DMS114 treated with DMSO at 0.1 percent for 48 hours (cell line): ENCODE data around the gene RNF186.
"Not testable (repeated sequence)": the region's sequence is repeated elsewhere in the genome, so short reads cannot be mapped to it uniquely, and the experiment has no call there.

ENCODE experiments used
- DNase-seq: peaks from one replicate; lab custom pipeline; 2025; ENCODE audit not compliant: unreplicated experiment; lab: John Stamatoyannopoulos, UW

The RNF186 gene

DNA sequence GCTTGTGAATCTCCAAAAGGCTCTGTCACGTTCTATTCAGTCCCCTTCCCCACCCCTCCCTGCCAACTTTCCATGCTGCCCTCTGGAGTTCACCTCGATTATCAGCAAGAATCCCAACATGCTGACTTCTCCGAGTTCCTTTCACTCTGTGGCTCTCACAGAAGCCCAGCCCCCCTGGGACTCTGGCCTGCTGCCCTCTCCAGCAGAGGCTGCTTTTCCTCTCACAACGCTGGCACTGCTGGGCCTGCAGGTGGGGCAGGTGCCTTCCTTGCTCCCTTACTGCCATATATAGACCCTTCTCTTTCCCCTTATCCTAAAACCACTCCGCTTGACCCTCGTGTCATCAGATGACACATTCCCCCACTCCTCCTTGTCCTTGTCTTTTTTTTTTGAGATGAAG lies 10.2 kb upstream of the RNF186 start:
- no peak for DNase-seq

DNA sequence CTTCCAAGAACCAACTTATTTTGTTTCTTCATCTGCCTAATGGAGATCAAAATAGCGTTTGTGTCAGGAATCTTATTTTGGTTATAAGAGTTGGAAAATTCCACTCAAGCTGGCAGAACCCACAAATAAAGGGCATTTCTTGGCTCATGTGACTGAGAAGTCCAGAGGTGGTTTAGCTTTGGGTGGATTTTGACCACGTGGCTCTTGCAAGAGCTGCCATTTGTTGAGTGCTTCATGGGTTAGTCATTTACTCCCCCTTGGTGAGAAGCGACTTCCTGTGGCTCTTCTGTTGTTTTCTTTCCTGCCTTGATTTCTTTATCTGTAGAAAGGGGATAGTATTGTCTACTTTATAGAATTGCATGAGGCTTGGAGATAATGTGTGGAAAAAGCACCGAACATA lies 9.5 kb upstream of the RNF186 start:
- no peak for DNase-seq

- no peak for DNase-seq
Observed at GRCh38 chr1:19824036-19824435, 9.0 kb upstream of the RNF186 start.

- DNase-seq: no peak
Observed at GRCh38 chr1:19819701-19820100, 4.6 kb upstream of the RNF186 start.

GRCh38 chr1:19818324-19818723 lies 3.2 kb upstream of the RNF186 start:
- no peak for DNase-seq

GRCh38 chr1:19817160-19817559 lies 2.1 kb upstream of the RNF186 start:
- no peak for DNase-seq

- not testable (repeated sequence) for DNase-seq
Observed at GRCh38 chr1:19816737-19817086, 1.6 kb upstream of the RNF186 start.

- no peak for DNase-seq
Observed at GRCh38 chr1:19815801-19816736, 986 bp upstream of the RNF186 start.

- no peak for DNase-seq
Observed at GRCh38 chr1:19814244-19814661, 830 bp downstream of the RNF186 start.

DNA sequence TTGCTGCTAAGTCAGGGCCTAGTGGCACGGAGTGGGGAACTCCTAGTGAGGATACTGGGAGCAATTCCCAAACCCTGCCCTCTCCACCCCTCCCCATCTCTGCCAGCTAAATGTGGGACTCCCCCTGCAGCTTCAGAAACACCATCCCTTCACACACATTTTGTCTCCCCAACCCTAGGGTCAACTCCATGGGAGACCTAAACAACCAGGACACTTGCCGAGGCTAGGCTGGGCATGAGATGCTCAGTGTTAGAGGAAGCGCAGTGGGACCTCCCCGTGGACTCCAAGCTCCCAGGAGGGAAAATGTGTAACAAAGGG lies 1.5 kb downstream of the RNF186 start:
- no peak for DNase-seq

DNA sequence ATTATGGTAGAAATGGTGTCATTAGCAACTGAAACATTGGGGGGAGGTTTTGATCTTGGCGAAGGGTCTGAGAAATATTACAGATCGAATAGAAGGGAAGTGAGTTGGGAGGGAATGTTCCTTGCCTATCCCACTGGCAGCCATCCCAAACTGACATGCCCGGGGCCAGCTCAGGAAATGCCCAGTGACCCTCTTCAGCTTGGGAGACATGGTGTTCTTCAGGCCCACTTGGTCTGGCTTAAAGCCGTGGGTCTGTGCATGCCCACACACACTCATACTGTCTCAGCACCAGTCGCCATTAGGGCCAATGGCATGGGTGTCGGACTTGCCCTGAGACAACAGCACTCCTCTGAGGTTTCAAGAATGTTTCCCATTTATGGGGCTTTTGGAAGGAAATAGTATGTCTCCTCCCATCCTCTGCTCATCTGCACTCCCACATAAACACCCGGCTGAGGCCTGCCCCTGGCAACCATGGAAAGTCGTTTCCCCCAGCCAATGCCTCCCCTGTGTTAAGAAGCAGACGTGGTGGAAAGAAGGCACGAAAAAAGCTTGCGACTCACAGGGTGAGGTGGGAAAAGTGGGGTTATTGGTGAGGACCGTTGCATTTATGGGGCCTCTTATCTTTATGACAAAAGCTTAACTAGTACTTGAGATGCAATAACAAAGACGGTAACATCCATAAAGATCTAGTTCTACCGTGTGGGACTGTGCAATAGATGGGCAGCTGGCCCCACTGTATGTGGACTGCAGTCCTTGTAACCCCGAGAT lies 2.0 kb downstream of the RNF186 start:
- no peak for DNase-seq

DNA sequence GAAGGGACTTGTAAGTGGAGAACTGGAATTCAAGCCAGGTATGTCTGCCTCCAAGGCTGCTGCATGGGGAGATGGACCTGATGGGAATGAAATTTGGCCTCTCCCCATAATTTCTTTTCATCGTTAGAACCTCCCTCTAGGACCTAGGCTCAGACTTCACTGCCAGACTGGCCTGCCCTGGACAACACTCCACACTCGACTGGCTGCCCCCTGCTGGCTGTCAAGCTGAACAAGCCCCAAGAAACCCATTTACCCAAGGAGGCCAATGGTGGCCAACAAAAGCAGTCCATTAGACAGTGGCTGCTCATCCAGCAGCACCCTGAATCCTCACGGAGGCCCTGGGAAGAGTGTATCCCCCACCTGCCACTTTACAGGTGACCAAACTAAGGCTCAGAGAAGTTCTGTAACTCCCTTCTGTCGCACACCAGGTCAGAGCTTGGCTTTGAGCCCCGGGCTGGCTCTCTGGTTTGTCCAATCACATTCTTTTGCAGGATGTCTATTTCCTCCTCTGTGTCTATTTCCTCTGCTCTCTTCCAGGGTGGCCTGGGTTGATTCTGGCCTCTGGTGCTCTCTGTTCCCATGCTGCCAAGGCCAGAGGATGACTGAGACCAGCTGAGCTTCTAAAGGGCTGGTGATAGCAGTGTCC lies 3.8 kb downstream of the RNF186 start:
- no peak for DNase-seq

GRCh38 chr1:19809044-19809750 lies 5.9 kb downstream of the RNF186 start:
- DNase-seq: no peak

GRCh38 chr1:19808351-19808750 lies 6.7 kb downstream of the RNF186 start:
- DNase-seq: no peak

DNA sequence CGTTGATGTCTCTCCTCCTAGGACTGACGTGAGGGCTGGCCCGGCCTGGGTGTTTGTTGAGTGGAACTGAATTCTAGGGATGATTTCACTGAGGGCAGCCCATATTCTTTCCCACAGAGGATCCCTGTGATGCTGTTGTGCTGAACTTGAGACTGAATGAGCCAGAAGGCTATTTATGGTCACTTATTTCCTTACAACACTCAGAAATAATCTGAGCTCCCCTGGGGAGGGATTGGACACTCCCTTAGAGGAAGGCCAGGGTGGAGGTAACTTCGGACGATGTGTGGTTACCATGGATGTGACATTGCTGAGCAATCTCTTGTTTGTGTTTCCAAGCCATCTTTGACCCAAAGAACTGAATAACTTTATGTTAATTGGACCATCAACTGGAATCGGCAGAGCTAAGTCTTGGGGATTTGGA lies 10.2 kb downstream of the RNF186 start:
- no peak for DNase-seq

DNA sequence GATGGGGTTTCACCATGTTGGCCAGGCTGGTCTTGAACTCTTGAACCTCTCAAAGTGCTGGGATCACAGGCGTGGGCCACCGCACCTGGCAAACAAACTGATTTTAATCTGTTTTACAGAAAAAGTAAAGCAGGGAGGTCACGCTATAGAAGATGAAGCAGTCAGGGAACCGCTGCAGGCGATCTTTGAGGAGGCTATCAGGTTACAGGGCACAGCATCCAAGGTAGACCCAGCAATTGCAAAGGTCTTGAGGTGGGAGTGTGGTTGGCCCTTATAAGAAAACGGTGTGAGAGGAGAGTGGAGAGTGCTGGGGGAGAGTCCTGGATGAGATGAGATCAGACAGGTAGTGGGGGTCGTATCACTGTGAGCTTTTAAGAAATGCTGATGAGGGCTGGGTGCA lies 12.8 kb downstream of the RNF186 start:
- DNase-seq: no peak

DNA sequence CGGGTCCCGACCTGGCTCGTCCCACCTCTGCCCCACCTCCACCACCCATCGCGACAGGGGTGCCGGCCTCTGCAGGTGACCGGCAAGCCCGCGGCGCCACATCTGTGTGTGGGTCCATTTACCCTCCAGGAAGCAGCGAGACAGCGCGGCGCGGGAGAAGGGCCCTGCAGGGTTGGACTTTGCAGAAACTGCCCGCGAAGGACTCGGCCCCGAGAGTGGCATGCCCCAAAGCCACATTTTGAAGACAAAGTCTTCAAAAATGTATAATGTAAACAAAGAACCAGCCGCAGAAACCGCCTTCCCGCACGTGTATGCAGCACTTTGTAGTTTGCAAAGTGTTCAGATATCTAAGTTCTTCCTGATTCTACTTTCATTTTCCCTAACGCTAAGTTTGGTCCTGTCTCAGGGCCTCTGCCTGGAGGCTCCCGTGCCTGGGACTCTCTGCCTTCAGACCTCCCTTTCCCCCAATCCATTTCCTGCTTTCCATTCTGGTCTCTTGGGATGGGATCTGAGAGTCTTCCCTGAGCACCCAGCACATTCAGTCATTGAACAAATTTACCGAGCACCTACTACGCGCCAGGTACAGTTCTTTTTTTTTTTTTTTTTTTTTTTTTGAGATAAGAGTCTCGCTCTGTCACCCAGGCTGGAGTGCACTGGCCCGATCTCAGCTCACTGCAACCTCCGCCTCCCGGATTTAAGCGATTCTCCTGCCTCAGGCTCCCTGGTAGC lies 14.8 kb downstream of the RNF186 start:
- DNase-seq: peak; percentile 45

DNA sequence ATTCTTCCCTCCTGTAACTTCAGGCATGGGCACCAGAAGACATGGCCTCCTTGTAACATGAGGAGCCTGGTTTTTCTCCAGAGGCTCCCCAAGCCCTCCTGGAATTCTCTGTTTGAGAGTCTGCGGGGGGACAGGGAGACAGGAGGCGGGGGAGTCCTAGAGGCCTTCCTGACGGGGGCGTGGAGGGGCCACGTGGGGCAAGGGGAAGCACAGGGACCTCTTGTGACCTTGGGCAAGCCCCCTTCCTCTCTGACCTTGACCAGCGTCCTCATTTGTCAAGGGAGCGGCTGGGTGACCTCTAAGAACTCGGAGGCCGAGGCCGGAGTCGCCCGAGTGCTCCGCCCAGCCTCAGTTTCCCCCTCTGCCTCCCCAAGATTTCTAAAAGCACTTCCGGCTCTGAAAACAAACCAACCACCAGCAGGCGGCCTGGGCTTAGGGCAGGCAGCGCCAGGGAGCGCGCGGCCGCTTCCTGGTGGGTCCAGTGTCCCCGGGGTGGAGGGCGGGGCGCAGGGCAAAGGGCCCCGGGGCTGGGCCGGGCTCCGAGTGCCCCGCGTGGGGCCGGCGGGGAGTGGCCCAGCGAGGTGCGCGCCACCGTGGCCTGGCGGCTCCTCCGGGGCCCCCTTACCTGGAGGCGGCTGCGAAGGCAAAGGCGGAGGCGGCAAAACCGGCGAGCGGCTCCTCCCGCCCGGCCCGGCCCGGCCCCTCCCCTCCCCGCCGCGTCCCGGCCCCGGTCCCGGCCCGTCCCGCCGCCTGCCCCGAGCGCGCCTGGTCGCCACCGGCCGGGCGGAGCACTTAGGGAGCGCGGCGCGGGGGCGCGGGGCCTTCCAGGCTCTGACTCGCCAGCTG lies 15.6 kb downstream of the RNF186 start, which contains the start of gene TMCO4:
Gene TMCO4, minus strand, starts transcription at position 687 of the 846 bp plus-strand sequence. CDS start 19,158 bp downstream, outside the sequence.
- no peak for DNase-seq

DNA sequence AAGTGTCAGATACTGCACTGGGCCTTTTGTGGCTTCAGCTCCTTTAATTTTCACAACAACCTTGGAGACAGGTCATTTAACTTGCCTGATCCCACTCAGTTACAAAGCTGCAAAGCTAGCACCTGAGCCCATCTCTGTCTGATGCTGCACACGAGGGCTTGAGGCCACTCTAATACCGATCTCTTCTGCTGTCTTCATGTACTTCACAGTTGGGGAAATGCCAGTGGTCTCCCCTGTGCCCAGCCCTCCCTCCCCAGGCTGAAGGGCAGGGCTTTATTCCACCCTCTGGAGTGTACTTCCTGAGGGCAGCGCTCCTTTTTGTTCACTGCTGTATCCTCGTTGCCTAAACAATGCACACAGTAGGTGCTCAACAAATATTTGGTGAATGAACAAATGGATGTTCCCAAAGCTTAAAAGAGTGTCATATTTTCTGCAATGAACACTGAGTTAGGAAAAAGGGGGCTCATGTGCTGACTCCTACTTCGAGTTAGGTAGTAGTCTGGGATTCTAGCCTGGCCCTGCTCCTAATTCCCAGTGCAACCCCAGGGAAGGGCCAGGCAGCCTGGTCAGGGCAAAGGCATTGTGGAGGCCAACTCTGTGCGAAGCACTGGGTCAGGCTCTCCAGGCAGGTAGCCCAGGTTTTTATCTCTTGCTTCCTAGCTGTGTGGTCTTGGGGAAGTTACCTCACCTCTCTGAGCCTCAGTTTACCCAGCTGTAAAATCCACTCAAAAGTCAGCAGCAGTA lies 16.4 kb downstream of the RNF186 start:
- no peak for DNase-seq
